ENCODE results near the gene PDCD1LG2.

Gene PDCD1LG2

GRCh38 chr9:5571629-5572232 is 61.4 kb downstream of the PDCD1LG2 start:
- no peaks in the 10 kb centered on the region for H3K79me2 ChIP-seq (ENCODE audit: insufficient read depth, low read length)
- H3K9me2 ChIP-seq (replicated peaks; ENCODE audit: low read depth, low read length), result no peaks in the 10 kb centered on the region
- TF ChIP-seq EZH2phosphoT487 (IDR thresholded peaks at IDR 0.05; ENCODE audit: borderline replicate concordance) (no peak), CTCF (conservative IDR thresholded peaks at IDR 0.05; ENCODE audit: low read length) (no peak)
- no peak overlapping the region for H2AFZ ChIP-seq (ENCODE audit: low read length)
- H4K20me1 ChIP-seq (ENCODE audit: insufficient read depth, low read length, poor library complexity, severe bottlenecking), result no peaks in the 10 kb centered on the region
- no peaks in the 10 kb centered on the region for H3K9me3 ChIP-seq (ENCODE audit: insufficient read depth, low read depth, low read length)
- H3K9ac ChIP-seq (ENCODE audit: low read depth, low read length, poor library complexity, severe bottlenecking), result no peak overlapping the region
- no peak overlapping the region for H3K4me2 ChIP-seq (ENCODE audit: low read depth, low read length, poor library complexity, severe bottlenecking)
- H3K4me1 ChIP-seq (ENCODE audit: insufficient read depth, low read length, poor library complexity, severe bottlenecking), result peaks cover 15% of the 10 kb centered on the region
- H3K36me3 ChIP-seq (ENCODE audit: insufficient read depth, low read length), result no peaks in the 10 kb centered on the region
- H3K4me3 ChIP-seq (ENCODE audit: low read length, poor library complexity, severe bottlenecking), result no peak overlapping the region
- no peaks in the 10 kb centered on the region for H3F3A ChIP-seq (ENCODE audit: low read depth)
- no peaks in the 10 kb centered on the region for H3K27me3 ChIP-seq (ENCODE audit: insufficient read depth, low read length, poor library complexity, severe bottlenecking)

- no peaks in the 10 kb centered on the region for H3K9me3 ChIP-seq (ENCODE audit: insufficient read depth, low read depth, low read length)
- H3K9ac ChIP-seq (ENCODE audit: low read depth, low read length, poor library complexity, severe bottlenecking), result no peak overlapping the region
- H3K4me2 ChIP-seq (ENCODE audit: low read depth, low read length, poor library complexity, severe bottlenecking), result no peak overlapping the region
- H2AFZ ChIP-seq (ENCODE audit: low read length), result no peak overlapping the region
- no peaks in the 10 kb centered on the region for H4K20me1 ChIP-seq (ENCODE audit: insufficient read depth, low read length, poor library complexity, severe bottlenecking)
- no peaks in the 10 kb centered on the region for H3K27me3 ChIP-seq (ENCODE audit: insufficient read depth, low read length, poor library complexity, severe bottlenecking)
- no peak overlapping the region for H3K4me3 ChIP-seq (ENCODE audit: low read length, poor library complexity, severe bottlenecking)
- H3K79me2 ChIP-seq (ENCODE audit: insufficient read depth, low read length), result no peaks in the 10 kb centered on the region
- TF ChIP-seq EZH2phosphoT487 (IDR thresholded peaks at IDR 0.05; ENCODE audit: borderline replicate concordance) (no peak), CTCF (conservative IDR thresholded peaks at IDR 0.05; ENCODE audit: low read length) (no peak)
- no peaks in the 10 kb centered on the region for H3K9me2 ChIP-seq (replicated peaks; ENCODE audit: low read depth, low read length)
- no peaks in the 10 kb centered on the region for H3K36me3 ChIP-seq (ENCODE audit: insufficient read depth, low read length)
- peaks cover 28% of the 10 kb centered on the region for H3K4me1 ChIP-seq (ENCODE audit: insufficient read depth, low read length, poor library complexity, severe bottlenecking)
- H3F3A ChIP-seq (ENCODE audit: low read depth), result no peaks in the 10 kb centered on the region
Measured at GRCh38 chr9:5574097-5574496, 63.8 kb downstream of the PDCD1LG2 start.

- H3K9ac ChIP-seq (ENCODE audit: low read depth, low read length, poor library complexity, severe bottlenecking), result no peak overlapping the region
Measured at GRCh38 chr9:5575000-5575399, 64.7 kb downstream of the PDCD1LG2 start.

More at GRCh38 chr9:5575000-5575399, 64.7 kb downstream of the PDCD1LG2 start:
- H3K79me2 ChIP-seq (ENCODE audit: insufficient read depth, low read length), result no peaks in the 10 kb centered on the region
- TF ChIP-seq CTCF (conservative IDR thresholded peaks at IDR 0.05; ENCODE audit: low read length) (peak; percentile 45), EZH2phosphoT487 (IDR thresholded peaks at IDR 0.05; ENCODE audit: borderline replicate concordance) (no peak)
- H3K36me3 ChIP-seq (ENCODE audit: insufficient read depth, low read length), result no peaks in the 10 kb centered on the region
- no peaks in the 10 kb centered on the region for H3K9me2 ChIP-seq (replicated peaks; ENCODE audit: low read depth, low read length)
- no peaks in the 10 kb centered on the region for H3K27me3 ChIP-seq (ENCODE audit: insufficient read depth, low read length, poor library complexity, severe bottlenecking)
- no peak overlapping the region for H3K4me2 ChIP-seq (ENCODE audit: low read depth, low read length, poor library complexity, severe bottlenecking)
- H3K4me3 ChIP-seq (ENCODE audit: low read length, poor library complexity, severe bottlenecking), result no peak overlapping the region
- H3F3A ChIP-seq (ENCODE audit: low read depth), result no peaks in the 10 kb centered on the region
- H2AFZ ChIP-seq (ENCODE audit: low read length), result no peak overlapping the region
- no peaks in the 10 kb centered on the region for H3K9me3 ChIP-seq (ENCODE audit: insufficient read depth, low read depth, low read length)
- no peaks in the 10 kb centered on the region for H4K20me1 ChIP-seq (ENCODE audit: insufficient read depth, low read length, poor library complexity, severe bottlenecking)
- peaks cover 22% of the 10 kb centered on the region for H3K4me1 ChIP-seq (ENCODE audit: insufficient read depth, low read length, poor library complexity, severe bottlenecking)
